Measurements from ENCODE around the gene LRRC61. TPM values are rescaled to one million over a fixed set of nuclear protein-coding genes. Genes with fewer than 3 reads are reported as not detected.

Gene LRRC61
- total RNA-seq, 2 donors from 2014 or later: 11.4 to 15.1 TPM

DNA sequence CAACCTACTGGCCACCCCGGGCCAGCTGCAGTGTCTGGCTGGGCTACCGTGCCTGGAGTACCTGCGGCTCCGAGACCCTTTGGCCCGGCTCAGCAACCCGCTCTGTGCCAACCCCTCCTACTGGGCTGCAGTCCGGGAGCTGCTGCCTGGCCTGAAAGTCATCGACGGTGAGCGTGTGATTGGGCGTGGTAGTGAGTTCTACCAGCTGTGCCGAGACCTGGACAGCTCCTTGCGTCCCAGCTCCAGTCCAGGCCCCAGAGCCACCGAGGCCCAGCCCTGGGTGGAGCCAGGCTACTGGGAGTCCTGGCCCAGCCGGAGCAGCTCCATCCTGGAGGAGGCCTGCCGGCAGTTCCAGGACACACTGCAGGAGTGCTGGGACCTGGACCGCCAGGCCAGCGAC lies 14.0 kb downstream of the LRRC61 start:
- Histone ChIP-seq H3K4me3 (no peak overlapping the region), H3K27ac (peak overlapping the region; percentile 7), H3K9ac (ENCODE audit: low read depth in 2 of 2, low read length in 2 of 2) (peak overlapping the region; percentile 5 to 23), H3K36me3 (no peaks in the 10 kb centered on the region), H3K4me1 (peaks cover 19% of the 10 kb centered on the region), H3K9me3 (no peaks in the 10 kb centered on the region), H3K27me3 (no peaks in the 10 kb centered on the region)
- DNase-seq: peak; percentile 71
- intact Hi-C loops (cut with DNase I): no loop called here
- TF ChIP-seq, protein P1, sequence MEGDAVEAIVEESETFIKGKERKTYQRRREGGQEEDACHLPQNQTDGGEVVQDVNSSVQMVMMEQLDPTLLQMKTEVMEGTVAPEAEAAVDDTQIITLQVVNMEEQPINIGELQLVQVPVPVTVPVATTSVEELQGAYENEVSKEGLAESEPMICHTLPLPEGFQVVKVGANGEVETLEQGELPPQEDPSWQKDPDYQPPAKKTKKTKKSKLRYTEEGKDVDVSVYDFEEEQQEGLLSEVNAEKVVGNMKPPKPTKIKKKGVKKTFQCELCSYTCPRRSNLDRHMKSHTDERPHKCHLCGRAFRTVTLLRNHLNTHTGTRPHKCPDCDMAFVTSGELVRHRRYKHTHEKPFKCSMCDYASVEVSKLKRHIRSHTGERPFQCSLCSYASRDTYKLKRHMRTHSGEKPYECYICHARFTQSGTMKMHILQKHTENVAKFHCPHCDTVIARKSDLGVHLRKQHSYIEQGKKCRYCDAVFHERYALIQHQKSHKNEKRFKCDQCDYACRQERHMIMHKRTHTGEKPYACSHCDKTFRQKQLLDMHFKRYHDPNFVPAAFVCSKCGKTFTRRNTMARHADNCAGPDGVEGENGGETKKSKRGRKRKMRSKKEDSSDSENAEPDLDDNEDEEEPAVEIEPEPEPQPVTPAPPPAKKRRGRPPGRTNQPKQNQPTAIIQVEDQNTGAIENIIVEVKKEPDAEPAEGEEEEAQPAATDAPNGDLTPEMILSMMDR (IDR thresholded peaks at IDR 0.05): no peak

DNA sequence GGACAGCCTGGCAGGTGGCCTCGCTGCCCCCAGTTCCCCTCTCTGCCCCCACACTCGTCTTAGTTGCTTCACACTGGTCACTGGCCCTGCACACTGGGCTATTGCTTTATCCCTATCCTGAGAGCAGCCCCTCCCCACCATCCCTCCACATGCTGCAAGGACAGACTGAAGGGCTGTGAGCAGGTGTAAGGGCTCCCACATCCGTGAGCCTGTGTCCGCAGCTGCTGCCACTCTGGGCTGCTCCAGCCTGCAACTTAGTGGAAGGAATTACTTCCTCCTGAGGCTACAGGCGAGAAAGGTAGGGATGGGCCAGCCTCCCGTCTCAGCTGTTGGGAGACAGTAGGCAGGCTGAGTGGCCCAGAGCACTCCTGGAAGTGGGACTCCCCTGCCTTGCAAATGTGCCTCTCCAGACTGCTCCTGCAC lies 14.5 kb downstream of the LRRC61 start:
- no peak for DNase-seq
- Histone ChIP-seq H3K27me3 (no peaks in the 10 kb centered on the region), H3K4me1 (peaks cover 19% of the 10 kb centered on the region)

DNA sequence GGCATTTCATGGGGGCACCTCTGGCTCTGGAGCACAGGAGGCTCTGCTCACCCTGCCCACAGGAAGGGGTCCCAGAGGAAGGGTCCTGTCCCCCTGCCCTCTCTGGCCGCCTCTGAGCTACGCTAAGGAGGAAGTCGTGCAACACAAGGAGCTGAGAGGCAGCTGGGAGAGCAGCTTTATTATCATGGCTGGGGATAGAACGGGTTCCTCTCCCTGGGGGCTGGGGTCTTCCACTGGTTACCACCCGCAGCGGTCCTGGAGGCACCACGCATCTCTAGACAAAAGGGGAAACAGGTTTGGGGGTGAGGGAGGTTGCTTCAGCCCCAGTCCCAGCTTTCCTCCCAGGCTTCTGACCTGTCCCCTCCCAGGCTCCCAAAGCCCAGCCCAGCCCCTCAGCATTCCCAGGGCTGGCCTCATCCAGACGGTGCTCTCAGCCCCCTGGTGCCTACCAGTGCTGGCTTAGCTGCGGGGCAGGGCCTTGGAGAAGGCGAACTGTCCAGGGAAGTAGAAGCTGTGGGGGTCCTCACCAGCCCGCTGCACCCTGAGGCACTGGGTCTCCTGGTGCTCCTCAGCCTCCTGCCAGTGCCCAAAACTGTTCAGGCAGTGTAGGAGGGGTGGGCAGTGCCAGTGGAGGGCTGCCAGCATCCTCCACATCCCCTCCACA lies 15.1 kb downstream of the LRRC61 start:
- Histone ChIP-seq H3K9me3 (no peaks in the 10 kb centered on the region), H3K27ac (no peak overlapping the region), H3K4me1 (peaks cover 19% of the 10 kb centered on the region), H3K36me3 (no peaks in the 10 kb centered on the region), H3K4me3 (no peak overlapping the region), H3K9ac (ENCODE audit: low read depth in 2 of 2, low read length in 2 of 2) (no peak overlapping the region), H3K27me3 (no peaks in the 10 kb centered on the region)
- no peak for DNase-seq
- TF ChIP-seq, protein P1 (IDR thresholded peaks at IDR 0.05): no peak
- intact Hi-C loops (cut with DNase I): no loop called here

More for the DNA sequence above, 14.5 kb downstream of the LRRC61 start:
- H3K27ac ChIP-seq: peak overlapping the region; percentile 7
- TF ChIP-seq, protein P1 (IDR thresholded peaks at IDR 0.05): no peak
- no peak overlapping the region for H3K4me3 ChIP-seq
- no peaks in the 10 kb centered on the region for H3K9me3 ChIP-seq
- intact Hi-C loops (cut with DNase I): no loop called here
- peak overlapping the region; percentile 5 to 23 for H3K9ac ChIP-seq (ENCODE audit: low read depth in 2 of 2, low read length in 2 of 2)
- no peaks in the 10 kb centered on the region for H3K36me3 ChIP-seq

DNA sequence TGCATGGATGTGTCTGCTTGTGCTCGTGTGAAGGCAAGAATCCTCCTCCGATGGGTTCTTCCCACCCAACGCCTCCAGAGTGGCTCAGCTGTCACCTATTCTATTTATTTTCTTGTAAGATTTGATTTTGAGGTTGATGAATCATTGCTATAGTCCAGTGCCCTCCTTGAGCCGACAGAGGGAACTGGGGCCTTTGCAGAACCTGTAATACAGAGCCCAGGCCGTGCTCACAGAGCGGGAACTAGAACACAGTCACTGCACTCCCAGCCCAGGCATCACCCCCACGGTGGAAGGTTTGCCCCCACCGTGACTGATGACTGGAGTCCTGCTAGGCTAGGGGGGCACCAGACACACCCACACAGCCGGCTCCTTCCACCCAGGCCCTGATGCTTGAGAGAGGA lies 16.3 kb downstream of the LRRC61 start:
- Histone ChIP-seq H3K36me3 (no peaks in the 10 kb centered on the region), H3K27ac (peak overlapping the region; percentile 65), H3K4me3 (peak overlapping the region; percentile 43), H3K27me3 (no peaks in the 10 kb centered on the region), H3K9ac (ENCODE audit: low read depth in 2 of 2, low read length in 2 of 2) (peak overlapping the region; percentile 12 to 53), H3K4me1 (peaks cover 19% of the 10 kb centered on the region), H3K9me3 (no peaks in the 10 kb centered on the region)
- intact Hi-C loops (cut with DNase I): no loop called here
- DNase-seq: no peak
- TF ChIP-seq, protein P1 (IDR thresholded peaks at IDR 0.05): no peak

DNA sequence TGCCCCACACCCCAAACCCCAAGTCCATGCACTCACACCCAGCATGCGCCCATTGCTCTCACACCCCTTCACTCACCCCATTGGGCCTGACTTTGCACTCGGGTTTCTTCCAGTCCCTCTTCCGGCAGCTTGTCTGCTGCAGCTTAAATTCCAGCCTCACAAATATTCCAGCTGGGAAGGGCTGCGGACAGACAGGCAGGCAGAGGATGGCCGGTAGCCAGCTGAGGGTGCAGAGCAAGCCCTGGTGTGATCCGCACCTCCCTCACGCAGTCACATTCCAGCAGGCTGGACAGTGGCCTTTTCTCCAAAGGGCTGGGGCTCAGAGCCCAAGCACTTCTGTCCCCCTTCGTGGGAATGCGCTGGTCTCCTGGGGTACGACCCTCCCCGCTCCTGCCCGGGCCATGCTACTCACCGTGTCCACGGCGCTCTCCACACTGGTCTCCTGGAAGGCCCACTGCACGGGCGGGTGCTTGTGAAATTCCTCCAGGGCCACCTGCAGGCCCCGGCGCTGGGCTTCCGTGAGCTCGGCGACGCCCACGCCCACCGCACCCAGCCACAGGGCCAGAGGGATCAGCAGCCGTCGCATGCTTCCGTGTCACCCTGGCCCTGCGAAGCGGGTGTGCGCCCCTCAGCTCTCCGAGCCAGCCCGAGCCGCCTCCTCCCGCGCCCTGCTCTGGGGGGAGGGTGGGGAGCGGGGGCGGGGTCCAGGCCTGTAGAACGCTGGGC lies 17.0 kb downstream of the LRRC61 start:
- Histone ChIP-seq H3K9me3 (no peaks in the 10 kb centered on the region), H3K27me3 (no peaks in the 10 kb centered on the region), H3K4me3 (peak overlapping the region; percentile 43), H3K4me1 (peaks cover 19% of the 10 kb centered on the region), H3K36me3 (no peaks in the 10 kb centered on the region), H3K9ac (ENCODE audit: low read depth in 2 of 2, low read length in 2 of 2) (peak overlapping the region; percentile 12 to 58), H3K27ac (peak overlapping the region; percentile 65)
- peak; percentile 63 for DNase-seq
- TF ChIP-seq, protein P1 (IDR thresholded peaks at IDR 0.05): no peak
- intact Hi-C loops (cut with DNase I): no loop called here

Data from colonic mucosa (tissue), 4 donors.